Right lobe of liver (tissue), 4 donors: Measurements from ENCODE around the gene SCUBE1.

Source experiments
- POLR2A ChIP-seq: fragments of 450-650 bp; IDR thresholded peaks from one replicate; pipeline ENCODE4 v1.6.1; 2017; ENCODE audit warnings: antibody characterized with exemption, mild to moderate bottlenecking
- TF ChIP-seq, protein P1 (sequence below), 4 donors: fragments of 200-600 bp in 3 of 4; fragments of 450-650 bp in 1 of 4; IDR thresholded peaks; one replicate each; pipeline versions ENCODE4 v1.5.1 to v1.8.0; 2016 to 2022; ENCODE audit warnings: antibody characterized with exemption in 4 of 4, mild to moderate bottlenecking in 2 of 4
- donor health status: DM: no; HTN: no; CAD: no.
- donor health status: DM: no; HTN: no; CAD: no.
- donor health status: DM: no; HTN: yes; CAD: no.

DNA sequence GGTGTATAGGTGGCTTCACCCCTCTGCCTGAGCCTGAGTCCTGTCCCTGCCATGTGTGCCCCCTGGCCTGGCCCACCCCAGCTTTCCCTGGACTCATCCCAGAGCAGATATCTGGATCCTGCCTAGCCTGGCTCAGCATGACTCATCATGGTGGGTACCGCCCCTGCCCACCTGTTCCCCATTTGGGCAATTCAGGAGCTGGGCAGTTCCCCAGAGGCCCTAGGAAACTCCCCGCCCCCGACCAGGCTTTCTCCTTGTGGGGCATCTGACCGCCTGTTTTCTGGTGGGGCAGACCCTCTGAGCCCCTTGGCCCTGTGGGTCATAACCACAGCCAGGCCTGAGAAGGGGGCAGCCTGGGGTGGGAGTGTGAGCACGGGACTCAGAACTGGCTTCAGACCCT, 187.4 kb downstream of the SCUBE1 start:
- TF ChIP-seq, protein P1, sequence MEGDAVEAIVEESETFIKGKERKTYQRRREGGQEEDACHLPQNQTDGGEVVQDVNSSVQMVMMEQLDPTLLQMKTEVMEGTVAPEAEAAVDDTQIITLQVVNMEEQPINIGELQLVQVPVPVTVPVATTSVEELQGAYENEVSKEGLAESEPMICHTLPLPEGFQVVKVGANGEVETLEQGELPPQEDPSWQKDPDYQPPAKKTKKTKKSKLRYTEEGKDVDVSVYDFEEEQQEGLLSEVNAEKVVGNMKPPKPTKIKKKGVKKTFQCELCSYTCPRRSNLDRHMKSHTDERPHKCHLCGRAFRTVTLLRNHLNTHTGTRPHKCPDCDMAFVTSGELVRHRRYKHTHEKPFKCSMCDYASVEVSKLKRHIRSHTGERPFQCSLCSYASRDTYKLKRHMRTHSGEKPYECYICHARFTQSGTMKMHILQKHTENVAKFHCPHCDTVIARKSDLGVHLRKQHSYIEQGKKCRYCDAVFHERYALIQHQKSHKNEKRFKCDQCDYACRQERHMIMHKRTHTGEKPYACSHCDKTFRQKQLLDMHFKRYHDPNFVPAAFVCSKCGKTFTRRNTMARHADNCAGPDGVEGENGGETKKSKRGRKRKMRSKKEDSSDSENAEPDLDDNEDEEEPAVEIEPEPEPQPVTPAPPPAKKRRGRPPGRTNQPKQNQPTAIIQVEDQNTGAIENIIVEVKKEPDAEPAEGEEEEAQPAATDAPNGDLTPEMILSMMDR (IDR thresholded peaks at IDR 0.05): no peak
- TF ChIP-seq POLR2A: no peak
